Fibroblast of the aortic adventitia (primary cell): Measurements from ENCODE around the gene CCNY. TPM values are rescaled to one million over a fixed set of nuclear protein-coding genes. Genes with fewer than 3 reads are reported as not detected.

Experiments used
- DNase-seq: peaks from one replicate; pipeline ENCODE4 v3.0.0-alpha.2; 2010; ENCODE audit warnings: low read depth
- H3K4me3 ChIP-seq: 2 replicates; pipeline ENCODE4 v1.5.1; 2011; ENCODE audit warnings: low read depth, mild to moderate bottlenecking, control low read depth, low read length, moderate library complexity
- CTCF ChIP-seq: IDR thresholded peaks from 2 replicates; pipeline ENCODE4 v1.5.1; 2011; ENCODE audit warnings: mild to moderate bottlenecking, low read length, control low read depth, inconsistent platforms; ENCODE audit not compliant: insufficient read depth
- total RNA-seq: library from RNA; depleted of rRNA; stranded (reverse); fragments of >200 nt; gene quantifications from 2 replicates; pipeline ENCODE4 v1.2.3, GENCODE V29; 2012; ENCODE audit warnings: low replicate concordance

The CCNY gene
- total RNA-seq, 1 donor, result 55.4 TPM

- DNase-seq, result no peak
- no peak overlapping the region for H3K4me3 ChIP-seq
- no peak for TF ChIP-seq CTCF
Observed at GRCh38 chr10:35368485-35369048, 32.3 kb downstream of the CCNY start.

GRCh38 chr10:35369049-35369611 lies 32.8 kb downstream of the CCNY start:
- TF ChIP-seq CTCF, result no peak
- no peak overlapping the region for H3K4me3 ChIP-seq
- peak; percentile 38 for DNase-seq

GRCh38 chr10:35371731-35372130 lies 35.4 kb downstream of the CCNY start:
- H3K4me3 ChIP-seq, result no peak overlapping the region
- no peak for DNase-seq
- TF ChIP-seq CTCF, result no peak

GRCh38 chr10:35372329-35372728 lies 36.0 kb downstream of the CCNY start:
- H3K4me3 ChIP-seq, result no peak overlapping the region
- no peak for TF ChIP-seq CTCF
- DNase-seq, result peak; percentile 86

- DNase-seq, result peak; percentile 38
- no peak overlapping the region for H3K4me3 ChIP-seq
- TF ChIP-seq CTCF, result peak; percentile 25
Observed at GRCh38 chr10:35375091-35375765, 38.9 kb downstream of the CCNY start.

GRCh38 chr10:35377050-35377728 lies 40.9 kb downstream of the CCNY start:
- no peak for DNase-seq
- TF ChIP-seq CTCF, result no peak
- H3K4me3 ChIP-seq, result no peak overlapping the region
